Natural killer cell treated with Interleukin-12 subunit alpha and Interleukin-12 subunit beta and Interleukin-15 and Interleukin-18, amount 100 ng/mL, for 72 hours (primary cell): ENCODE data around the gene ANXA2. TPM values are rescaled to one million over a fixed set of nuclear protein-coding genes. Genes with fewer than 3 reads are reported as not detected.

ENCODE experiments used
- ATAC-seq, 2 donors: fragments of 150-1000 bp; cut with Tn5 transposase in 1 of 2; sonication (Bioruptor Pico), chemical (Tn5 transposase) in 1 of 2; 2 replicates each; pipeline ENCODE4 v1.10.0; 2021
- DNase-seq: peaks from one replicate; pipeline ENCODE4 v3.0.0; 2022; ENCODE audit warnings: low spot score
- H3K27ac Mint-ChIP-seq, 2 donors: 1 replicate in 1 of 2; 2 replicates in 1 of 2; pipeline ENCODE4 v1.8.0; 2022; ENCODE audit warnings: mixed read lengths in 2 of 2, mild to moderate bottlenecking in 1 of 2, moderate library complexity in 1 of 2
- H3K27me3 Mint-ChIP-seq, 2 donors: 1 replicate in 1 of 2; 2 replicates in 1 of 2; pipeline ENCODE4 v1.8.0; 2022; ENCODE audit warnings: mixed read lengths in 2 of 2
- H3K36me3 Mint-ChIP-seq: one replicate; pipeline ENCODE4 v1.8.0; 2022; ENCODE audit warnings: mixed read lengths
- H3K4me1 Mint-ChIP-seq, 2 donors: 1 replicate in 1 of 2; 2 replicates in 1 of 2; pipeline ENCODE4 v1.8.0; 2022; ENCODE audit warnings: low read depth in 2 of 2, mixed read lengths in 2 of 2, mild to moderate bottlenecking in 1 of 2
- H3K4me3 Mint-ChIP-seq: one replicate; pipeline ENCODE4 v1.8.0; 2022; ENCODE audit warnings: mixed read lengths
- H3K9me3 Mint-ChIP-seq: 2 replicates; pipeline ENCODE4 v1.8.0; 2022; ENCODE audit warnings: mixed read lengths
- total RNA-seq, 2 donors: library from RNA; stranded (reverse); gene quantifications; one replicate each; pipeline ENCODE4 v1.2.3, GENCODE V29; 2022

ANXA2 gene
- total RNA-seq, 2 donors from 2014 or later = 95.1 to 137 TPM

DNA sequence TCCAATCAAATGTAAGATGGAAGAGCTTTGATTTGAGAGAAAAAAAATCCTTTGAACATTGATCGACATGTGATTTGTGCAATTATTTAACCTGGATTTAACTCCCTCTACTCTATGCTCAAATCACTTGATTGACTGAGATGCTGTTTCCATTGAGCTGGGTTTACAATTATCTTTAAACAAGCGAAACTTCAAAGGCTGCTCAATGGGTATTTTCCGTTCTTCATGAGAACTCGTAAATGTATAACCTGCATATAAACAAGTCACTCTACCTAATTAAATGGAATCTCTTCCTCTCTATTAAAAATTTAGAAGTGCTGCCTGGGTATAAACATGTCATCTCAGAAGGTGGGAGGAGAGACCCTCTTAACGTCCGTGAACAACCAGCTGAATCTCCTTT is 71.9 kb downstream of the ANXA2 start:
- H3K27ac Mint-ChIP-seq = no peak overlapping the region
- H3K27me3 Mint-ChIP-seq = peaks cover 40 to 50% of the 10 kb centered on the region in 2 donors
- no peak for ATAC-seq
- no peak for DNase-seq
- H3K36me3 Mint-ChIP-seq = no peaks in the 10 kb centered on the region
- H3K9me3 Mint-ChIP-seq = no peaks in the 10 kb centered on the region
- H3K4me1 Mint-ChIP-seq = no peaks in the 10 kb centered on the region
- no peak overlapping the region for H3K4me3 Mint-ChIP-seq

DNA sequence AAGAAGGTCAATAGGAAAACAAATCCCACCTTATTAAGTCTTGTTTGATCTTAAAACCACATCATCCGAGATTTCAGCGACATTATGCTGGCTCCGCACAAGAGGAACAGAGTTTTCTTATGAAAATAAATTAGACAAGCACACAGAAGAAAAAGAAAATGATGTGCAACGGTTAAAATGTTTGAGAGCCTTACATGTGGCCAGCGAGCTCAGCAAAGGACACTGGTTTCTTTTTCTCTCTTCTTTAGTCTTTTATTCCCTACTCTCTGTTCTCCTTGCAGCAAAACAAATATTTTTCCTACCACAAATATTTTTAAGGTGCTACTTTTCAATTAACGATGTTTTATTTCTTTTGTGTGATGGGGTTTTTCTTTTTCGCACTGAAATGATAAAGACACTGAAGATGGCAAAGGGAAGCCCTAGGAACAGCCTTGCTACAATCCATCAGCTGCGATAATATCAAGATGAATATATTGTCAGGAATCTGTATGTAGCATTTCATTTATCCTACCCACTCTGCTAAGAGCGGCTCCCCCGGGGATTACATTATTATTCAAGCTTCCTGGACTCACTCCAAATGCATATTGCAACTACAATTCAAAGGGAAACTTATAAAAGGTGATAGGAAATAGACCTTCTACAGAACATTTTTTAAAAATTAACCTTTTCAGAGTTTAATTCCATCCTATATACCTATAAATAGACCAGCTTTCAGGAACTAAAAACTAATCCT is 72.9 kb downstream of the ANXA2 start:
- Mint-ChIP-seq H3K9me3 (no peaks in the 10 kb centered on the region), H3K27me3 (peaks cover 39 to 50% of the 10 kb centered on the region in 2 donors), H3K36me3 (no peaks in the 10 kb centered on the region), H3K4me1 (no peaks in the 10 kb centered on the region), H3K27ac (no peak overlapping the region), H3K4me3 (no peak overlapping the region)
- DNase-seq (no peak), ATAC-seq (no peak)

DNA sequence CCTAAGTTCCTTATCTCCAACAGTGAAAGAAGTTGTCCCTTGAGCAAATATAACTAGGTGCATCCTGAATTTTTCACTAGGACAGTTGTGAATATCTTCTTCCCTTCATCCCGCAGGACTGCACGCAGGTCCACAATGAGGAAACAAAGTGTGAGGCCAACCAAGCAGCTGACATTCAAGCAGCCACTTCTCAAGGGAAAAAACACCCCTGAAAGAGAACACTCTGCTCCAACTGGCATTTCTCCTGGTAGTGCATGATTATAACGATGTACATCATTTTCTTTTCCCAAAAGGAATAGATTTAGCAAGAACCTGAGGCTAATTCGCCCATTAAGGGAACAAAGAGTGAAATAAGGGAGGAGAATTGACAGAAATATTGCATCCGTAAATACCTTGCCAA is 74.5 kb downstream of the ANXA2 start:
- no peak for ATAC-seq
- Mint-ChIP-seq H3K4me3 (no peak overlapping the region), H3K27me3 (peaks cover 40 to 46% of the 10 kb centered on the region in 2 donors), H3K4me1 (no peaks in the 10 kb centered on the region), H3K9me3 (no peaks in the 10 kb centered on the region), H3K36me3 (no peaks in the 10 kb centered on the region), H3K27ac (no peak overlapping the region)
- DNase-seq = no peak

DNA sequence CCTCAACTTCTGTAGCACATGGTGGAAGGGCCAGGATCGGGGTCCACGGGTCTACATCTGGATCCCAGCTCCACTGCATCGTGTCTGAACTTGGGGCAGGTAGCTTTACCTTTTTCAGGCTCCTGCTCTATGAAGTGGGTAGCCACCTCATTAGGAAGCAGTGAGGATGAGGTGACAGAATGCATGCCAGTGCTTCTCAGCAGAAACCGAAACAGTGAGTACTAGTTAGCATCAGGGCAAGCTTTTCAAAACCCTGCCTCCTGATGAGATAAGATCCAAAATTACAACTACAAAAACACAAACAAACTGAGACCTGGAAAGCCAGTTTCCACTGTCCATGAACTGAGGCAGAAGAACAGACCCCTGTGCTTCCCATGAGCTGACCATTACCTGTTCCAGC is 77.4 kb downstream of the ANXA2 start:
- H3K27me3 Mint-ChIP-seq = peaks cover 27 to 30% of the 10 kb centered on the region in 2 donors
- no peak for DNase-seq
- no peak overlapping the region for H3K27ac Mint-ChIP-seq

DNA sequence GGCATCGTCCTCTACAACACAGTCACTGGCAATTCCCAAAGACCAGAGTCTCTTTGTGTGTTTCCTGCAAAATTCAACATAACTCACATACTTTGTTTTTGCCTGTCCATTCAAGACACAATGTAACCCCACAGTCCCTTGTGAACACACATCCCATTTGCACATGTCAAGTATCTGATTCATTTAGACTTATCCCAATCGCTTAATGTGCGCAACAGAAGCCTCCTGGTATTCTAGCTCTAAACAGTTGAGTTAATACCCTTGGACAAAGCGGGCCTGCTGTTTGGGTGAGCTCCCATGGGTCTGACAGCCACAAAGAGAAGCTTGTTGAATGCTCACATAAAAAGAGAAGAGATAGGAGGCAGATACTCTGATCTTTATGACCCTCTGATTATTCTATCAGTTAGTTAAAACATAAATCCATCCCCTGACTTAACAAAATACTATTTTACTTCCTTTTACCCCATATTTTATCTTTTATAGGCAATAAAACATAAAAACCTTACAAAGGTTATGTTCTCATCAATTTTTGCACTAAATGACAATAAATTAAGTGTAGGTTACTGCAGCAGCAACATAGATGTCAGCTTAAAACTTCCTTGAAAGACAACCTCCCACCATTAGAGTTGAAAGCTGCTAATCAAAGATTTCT is 79.4 kb downstream of the ANXA2 start:
- Mint-ChIP-seq H3K9me3 (no peaks in the 10 kb centered on the region), H3K4me3 (no peak overlapping the region), H3K36me3 (no peaks in the 10 kb centered on the region), H3K27ac (no peak overlapping the region), H3K4me1 (no peaks in the 10 kb centered on the region), H3K27me3 (peaks cover 19 to 29% of the 10 kb centered on the region in 2 donors)
- no peak for ATAC-seq
- DNase-seq = no peak

More for the DNA sequence above, 77.4 kb downstream of the ANXA2 start:
- Mint-ChIP-seq H3K9me3 (no peaks in the 10 kb centered on the region), H3K36me3 (no peaks in the 10 kb centered on the region), H3K4me3 (no peak overlapping the region), H3K4me1 (no peaks in the 10 kb centered on the region)
- ATAC-seq = no peak

DNA sequence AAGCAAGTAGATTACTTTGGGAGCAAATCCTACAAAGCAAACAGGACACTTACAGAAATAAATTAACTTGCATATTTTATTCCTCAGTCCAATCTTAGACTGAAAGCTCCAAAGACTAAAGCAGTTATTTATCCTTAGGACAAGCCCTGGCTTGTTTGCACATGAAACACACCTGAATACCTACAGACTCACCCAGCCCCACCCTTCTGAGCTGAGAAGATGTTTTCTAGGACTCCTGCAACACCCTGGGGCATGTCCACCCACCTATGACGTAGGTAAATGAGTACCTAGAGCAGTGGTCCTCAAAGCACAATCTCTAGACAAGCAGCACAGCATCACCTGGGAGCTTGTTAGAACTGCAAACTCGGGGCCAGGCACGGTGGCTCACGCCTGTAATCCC is 80.8 kb downstream of the ANXA2 start:
- Mint-ChIP-seq H3K27me3 (peaks cover 13 to 29% of the 10 kb centered on the region in 2 donors), H3K4me3 (no peak overlapping the region), H3K27ac (no peak overlapping the region), H3K4me1 (no peaks in the 10 kb centered on the region), H3K9me3 (no peaks in the 10 kb centered on the region), H3K36me3 (no peaks in the 10 kb centered on the region)
- ATAC-seq = no peak
- DNase-seq = no peak

DNA sequence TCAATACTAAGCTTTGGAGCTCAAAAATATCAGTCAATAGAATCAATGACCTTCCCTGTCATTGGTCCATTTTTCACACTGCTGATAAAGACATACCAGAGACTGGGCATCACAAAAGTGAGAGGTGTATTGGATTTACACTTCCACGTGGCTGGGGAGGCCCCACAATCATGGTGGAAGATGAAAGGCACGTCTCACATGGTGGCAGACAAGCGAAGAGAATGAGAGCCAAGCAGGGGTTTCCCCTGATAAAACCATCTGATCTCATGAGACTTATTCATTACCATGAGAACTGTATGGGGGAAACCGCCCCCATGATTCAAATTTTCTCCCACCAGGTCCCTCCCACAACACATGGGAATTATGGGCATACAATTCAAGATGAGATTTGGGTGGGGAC is 81.9 kb downstream of the ANXA2 start:
- no peak for ATAC-seq
- peaks cover 15 to 37% of the 10 kb centered on the region in 2 donors for H3K27me3 Mint-ChIP-seq
- H3K9me3 Mint-ChIP-seq = no peaks in the 10 kb centered on the region
- H3K4me1 Mint-ChIP-seq = no peaks in the 10 kb centered on the region
- DNase-seq = no peak
- no peak overlapping the region for H3K27ac Mint-ChIP-seq
- no peaks in the 10 kb centered on the region for H3K36me3 Mint-ChIP-seq
- H3K4me3 Mint-ChIP-seq = no peak overlapping the region

DNA sequence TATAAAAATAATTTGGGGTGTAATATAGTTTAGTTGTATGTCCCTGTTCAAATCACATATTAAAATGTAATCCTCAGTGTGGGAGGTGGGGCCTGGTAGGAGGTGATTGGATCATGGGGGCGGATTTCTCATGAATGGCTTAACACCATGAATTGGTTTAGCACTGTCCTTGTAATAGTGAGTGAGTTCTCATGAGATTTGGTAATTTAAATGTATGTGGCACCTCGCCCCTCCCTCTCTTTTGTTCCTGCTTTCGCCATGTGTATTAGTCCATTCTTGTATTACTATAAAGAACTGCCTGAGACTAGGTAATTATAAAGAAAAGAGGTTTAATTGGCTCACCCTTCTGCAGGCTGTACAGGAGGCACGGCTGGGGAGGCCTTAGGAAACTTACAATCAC is 83.9 kb downstream of the ANXA2 start:
- H3K27me3 Mint-ChIP-seq = peaks cover 20 to 52% of the 10 kb centered on the region in 2 donors
- no peak overlapping the region for H3K4me3 Mint-ChIP-seq

DNA sequence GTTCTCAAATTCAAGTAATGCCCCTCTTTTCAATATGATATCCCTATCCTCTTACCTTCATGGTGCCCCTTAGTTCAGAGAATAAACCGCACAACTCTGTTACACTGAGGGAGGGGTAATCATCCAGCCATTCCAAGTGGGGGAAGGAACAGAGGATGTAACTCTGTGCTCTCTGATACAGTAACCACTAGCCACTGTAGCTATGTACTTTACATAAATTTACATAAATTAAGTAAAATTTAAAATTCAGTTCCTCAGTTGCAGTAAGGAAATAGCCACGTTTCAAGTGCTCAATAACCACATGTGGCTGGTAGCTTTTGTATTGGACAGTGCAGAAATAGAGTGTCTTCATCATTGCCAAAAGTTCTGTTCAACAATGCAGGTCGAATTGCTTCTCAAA is 90.8 kb downstream of the ANXA2 start:
- Mint-ChIP-seq H3K4me3 (no peak overlapping the region), H3K9me3 (no peaks in the 10 kb centered on the region), H3K4me1 (no peaks in the 10 kb centered on the region), H3K27ac (no peak overlapping the region), H3K36me3 (no peaks in the 10 kb centered on the region), H3K27me3 (peaks cover 32 to 57% of the 10 kb centered on the region in 2 donors)
- ATAC-seq = no peak
- DNase-seq = no peak

More for the DNA sequence above, 83.9 kb downstream of the ANXA2 start:
- Mint-ChIP-seq H3K27ac (no peak overlapping the region), H3K36me3 (no peaks in the 10 kb centered on the region), H3K9me3 (no peaks in the 10 kb centered on the region), H3K4me1 (no peaks in the 10 kb centered on the region)
- no peak for ATAC-seq
- no peak for DNase-seq

DNA sequence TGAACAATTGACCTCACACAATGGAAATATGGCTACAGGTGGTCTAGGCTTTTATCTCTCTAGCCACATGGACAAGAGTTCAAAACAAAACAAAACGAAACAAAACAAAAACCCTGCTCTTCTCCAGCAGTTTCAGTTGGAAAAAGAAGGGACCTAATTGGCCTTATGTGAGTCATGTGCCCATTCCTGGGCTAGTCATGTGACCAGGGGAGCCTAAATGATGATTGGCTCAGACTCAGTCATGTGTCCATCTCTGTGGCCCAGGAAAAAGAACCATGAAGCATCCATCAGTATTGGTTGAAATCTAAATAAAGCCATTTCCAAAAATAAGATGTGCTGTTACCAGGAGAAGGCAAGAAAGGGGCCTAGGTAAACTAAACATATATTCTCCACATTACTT is 96.8 kb downstream of the ANXA2 start:
- peaks cover 18 to 33% of the 10 kb centered on the region in 2 donors for H3K27me3 Mint-ChIP-seq
- H3K4me3 Mint-ChIP-seq = no peak overlapping the region
- H3K9me3 Mint-ChIP-seq = no peaks in the 10 kb centered on the region
- no peak overlapping the region for H3K27ac Mint-ChIP-seq
- DNase-seq (no peak), ATAC-seq (no peak)
- H3K36me3 Mint-ChIP-seq = no peaks in the 10 kb centered on the region
- H3K4me1 Mint-ChIP-seq = no peaks in the 10 kb centered on the region

DNA sequence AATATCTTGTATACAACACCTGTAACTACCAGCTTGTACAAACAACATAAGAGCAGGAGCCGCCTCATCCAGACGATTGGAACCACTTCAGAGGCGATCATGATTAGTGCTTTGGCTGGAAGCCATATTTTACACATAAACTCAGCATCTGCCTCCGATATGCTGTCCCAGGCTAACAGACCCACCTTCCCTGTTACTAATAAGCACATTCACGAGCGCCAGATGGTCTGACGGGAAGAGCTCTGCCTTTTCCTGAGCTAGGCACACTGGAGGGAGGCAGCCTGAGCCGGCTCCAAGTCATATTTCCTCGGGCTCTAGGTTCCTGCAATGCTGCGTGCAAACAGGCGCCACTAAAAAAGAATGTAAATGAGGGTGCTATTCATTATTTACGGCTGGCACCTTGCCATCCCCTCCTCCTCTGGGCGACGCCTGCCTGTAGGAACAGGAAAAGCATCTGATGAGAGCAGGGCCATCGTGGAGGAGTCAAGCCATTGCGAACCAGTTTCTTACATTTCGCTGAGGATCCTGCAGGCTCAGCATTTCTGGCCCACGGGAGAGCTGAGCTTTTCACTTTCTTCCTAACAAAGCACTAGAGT is 98.2 kb downstream of the ANXA2 start:
- Mint-ChIP-seq H3K27me3 (peaks cover 14 to 28% of the 10 kb centered on the region in 2 donors), H3K9me3 (no peaks in the 10 kb centered on the region), H3K4me3 (no peak overlapping the region), H3K27ac (no peak overlapping the region), H3K36me3 (no peaks in the 10 kb centered on the region), H3K4me1 (no peaks in the 10 kb centered on the region)
- DNase-seq = no peak
- no peak for ATAC-seq

Other genes starting within 250 kb of the ANXA2 start
- 10 to 100 TPM; 38.9 to 79.4 TPM for gene ICE2, start 81.2 kb upstream of the ANXA2 start, total RNA-seq